SK-N-SH (cell line): ENCODE data around the gene AOAH. TPM values are rescaled to one million over a fixed set of nuclear protein-coding genes. Genes with fewer than 3 reads are reported as not detected.
A peak's percentile ranks its signal among the peaks of the same experiment; 100 is the strongest.

ENCODE experiments used
- CTCF ChIA-PET: fragments of 300-600, 350-600 bp; formaldehyde crosslinking; extraction: SDS; loops from one replicate; lab custom pipeline; 2021; lab: Yijun Ruan, JAX
- POLR2A ChIA-PET: fragments of 350-600 bp; sonication (Branson Sonifier 250); formaldehyde crosslinking; extraction: SDS; loops from one replicate; lab custom pipeline; 2020; ENCODE audit warnings: antibody characterized with exemption, inconsistent platforms; lab: Yijun Ruan, JAX
- DNase-seq: peaks from one replicate; pipeline ENCODE4 v3.0.0; 2012
- H2AFZ ChIP-seq: fragments of 200-600 bp; sonication (generic); 2 replicates; pipeline ENCODE4 v1.8.1; 2016; ENCODE audit warnings: antibody characterized with exemption, mild to moderate bottlenecking, low read depth
- H3F3A ChIP-seq: fragments of 200-600 bp; sonication (generic); replicated peaks from 2 replicates; pipeline ENCODE3; 2016; ENCODE audit warnings: antibody characterized with exemption, mild to moderate bottlenecking; ENCODE audit not compliant: insufficient read depth
- H3K27ac ChIP-seq, 2 experiments: fragments of 200-500 bp in 1 of 2; fragments of 200-600 bp in 1 of 2; sonication (Bioruptor generic) in 1 of 2; sonication (generic), shearing (Covaris generic) in 1 of 2; 2 replicates each; pipeline versions ENCODE4 v1.5.1 to v1.6.1; 2014 to 2016; ENCODE audit warnings: low read depth in 2 of 2, inconsistent platforms in 1 of 2, low read length in 1 of 2, mild to moderate bottlenecking in 1 of 2, mixed read lengths in 1 of 2
- H3K27me3 ChIP-seq: fragments of 200-600 bp; sonication (generic), shearing (Covaris generic); 2 replicates; pipeline ENCODE4 v1.6.1; 2016; ENCODE audit warnings: mixed run types; ENCODE audit not compliant: insufficient read depth
- H3K36me3 ChIP-seq, 2 experiments: fragments of 200-500 bp in 1 of 2; fragments of 200-600 bp in 1 of 2; sonication (Bioruptor generic) in 1 of 2; sonication (generic) in 1 of 2; replicated peaks in 1 of 2; 2 replicates each; pipeline versions ENCODE3 to v1.5.1; 2014 to 2016; ENCODE audit warnings: low read length in 1 of 2, mild to moderate bottlenecking in 1 of 2; ENCODE audit not compliant: insufficient read depth in 2 of 2, control insufficient read depth in 1 of 2
- H3K4me1 ChIP-seq, 2 experiments: fragments of 200-500 bp in 1 of 2; fragments of 200-600 bp in 1 of 2; sonication (Bioruptor generic) in 1 of 2; sonication (generic), shearing (Covaris generic) in 1 of 2; 2 replicates each; pipeline versions ENCODE4 v1.5.1 to v1.6.1; 2014 to 2016; ENCODE audit warnings: low read depth in 1 of 2, low read length in 1 of 2, mixed run types in 1 of 2; ENCODE audit not compliant: insufficient read depth in 2 of 2, control insufficient read depth in 1 of 2
- H3K4me2 ChIP-seq: fragments of 200-600 bp; sonication (generic), shearing (Covaris generic); 2 replicates; pipeline ENCODE4 v1.6.1; 2017; ENCODE audit warnings: mixed run types
- H3K4me3 ChIP-seq, 2 experiments: fragments of 200-500 bp in 1 of 2; fragments of 200-600 bp in 1 of 2; sonication (Bioruptor generic) in 1 of 2; sonication (generic), shearing (Covaris generic) in 1 of 2; 2 replicates each; pipeline versions ENCODE4 v1.5.1 to v1.8.1; 2014 to 2016; ENCODE audit warnings: low read depth in 2 of 2, inconsistent platforms in 1 of 2, low read length in 1 of 2, mild to moderate bottlenecking in 1 of 2, mixed read lengths in 1 of 2, moderate library complexity in 1 of 2
- H3K79me2 ChIP-seq: fragments of 200-600 bp; sonication (generic); 2 replicates; pipeline ENCODE4 v1.8.1; 2017; ENCODE audit warnings: mild to moderate bottlenecking; ENCODE audit not compliant: insufficient read depth
- H3K9ac ChIP-seq: fragments of 200-600 bp; sonication (generic); 2 replicates; pipeline ENCODE4 v1.6.1; 2017; ENCODE audit warnings: mixed run types
- H3K9me2 ChIP-seq: fragments of 200-600 bp; sonication (generic); 2 replicates; pipeline ENCODE4 v1.6.1; 2017; ENCODE audit warnings: mixed run types
- H3K9me3 ChIP-seq: fragments of 200-600 bp; sonication (generic); 2 replicates; pipeline ENCODE4 v1.6.1; 2017; ENCODE audit warnings: mixed run types, mild to moderate bottlenecking, moderate library complexity
- H4K20me1 ChIP-seq: fragments of 200-600 bp; sonication (generic); 2 replicates; pipeline ENCODE4 v1.6.1; 2017; ENCODE audit warnings: mild to moderate bottlenecking, mixed run types; ENCODE audit not compliant: insufficient read depth
- CHD2 ChIP-seq: fragments of 150-350 bp; IDR thresholded peaks from 2 replicates; pipeline ENCODE4 v1.6.1; 2018; ENCODE audit warnings: low read length; ENCODE audit not compliant: partially characterized antibody
- ELF1 ChIP-seq: IDR thresholded peaks from 2 replicates; pipeline ENCODE4 v1.4.0; 2012
- EP300 ChIP-seq, 2 experiments: IDR thresholded peaks; 2 replicates each; pipeline versions ENCODE4 v1.4.0 to v1.6.1; 2012; ENCODE audit warnings: borderline replicate concordance in 1 of 2, low read depth in 1 of 2, low read length in 1 of 2
- FOXM1 ChIP-seq: IDR thresholded peaks from 2 replicates; pipeline ENCODE4 v1.4.0; 2012; ENCODE audit warnings: low read depth, mild to moderate bottlenecking
- GABPA ChIP-seq: IDR thresholded peaks from 2 replicates; pipeline ENCODE4 v1.4.0; 2012; ENCODE audit warnings: low read depth, mild to moderate bottlenecking
- IRF3 ChIP-seq: fragments of 150-350 bp; IDR thresholded peaks from 2 replicates; pipeline ENCODE4 v1.6.1; 2016; ENCODE audit warnings: mild to moderate bottlenecking, low read depth, low read length
- JUND ChIP-seq: IDR thresholded peaks from 2 replicates; pipeline ENCODE4 v1.4.0; 2012
- MEF2A ChIP-seq: IDR thresholded peaks from 2 replicates; pipeline ENCODE4 v1.4.0; 2012; ENCODE audit warnings: low read depth, borderline replicate concordance
- NFIC ChIP-seq: IDR thresholded peaks from 2 replicates; pipeline ENCODE4 v1.4.0; 2012; ENCODE audit warnings: borderline replicate concordance
- NRF1 ChIP-seq: IDR thresholded peaks from 2 replicates; pipeline ENCODE4 v1.6.1; 2012; ENCODE audit warnings: low read depth, mild to moderate bottlenecking, low read length
- POLR2AphosphoS5 ChIP-seq: IDR thresholded peaks from 2 replicates; pipeline ENCODE4 v1.6.1; 2012; ENCODE audit warnings: low read depth, low read length
- RAD21 ChIP-seq: IDR thresholded peaks from 2 replicates; pipeline ENCODE4 v1.6.1; 2012; ENCODE audit warnings: mild to moderate bottlenecking, low read length
- RFX5 ChIP-seq: IDR thresholded peaks from 2 replicates; pipeline ENCODE4 v1.6.1; 2012; ENCODE audit warnings: mild to moderate bottlenecking, improper control_type of control experiment, low read length
- RXRA ChIP-seq: IDR thresholded peaks from 2 replicates; pipeline ENCODE4 v1.4.0; 2012; ENCODE audit warnings: low read depth, mild to moderate bottlenecking, borderline replicate concordance
- SIN3A ChIP-seq: IDR thresholded peaks from 2 replicates; pipeline ENCODE4 v1.6.1; 2012; ENCODE audit warnings: low read depth, mild to moderate bottlenecking, low read length, moderate library complexity, borderline replicate concordance
- SMC3 ChIP-seq: IDR thresholded peaks from 2 replicates; pipeline ENCODE4 v1.6.1; 2012; ENCODE audit warnings: low read depth, low read length, improper control_type of control experiment
- TAF1 ChIP-seq: IDR thresholded peaks from 2 replicates; pipeline ENCODE4 v1.6.1; 2012; ENCODE audit warnings: low read depth, mild to moderate bottlenecking, low read length, moderate library complexity, borderline replicate concordance
- YY1 ChIP-seq: IDR thresholded peaks from 2 replicates; pipeline ENCODE4 v1.4.0; 2012; ENCODE audit warnings: low read depth, mild to moderate bottlenecking
- WGBS: methylation state at CpG from one replicate; pipeline ENCODE4 v1.1.6; 2017; ENCODE audit warnings: low lambda C conversion rate; 5-methylcytosine and 5-hydroxymethylcytosine counted together
- polyA plus RNA-seq, 3 experiments: library from polyadenylated mRNA; depleted of rRNA; stranded (reverse); fragments of >200 nt; gene quantifications; 2 replicates each; pipeline ENCODE4 v1.2.3, GENCODE V29; 2012
- TF ChIP-seq, protein P1 (sequence below): fragments of 200-600 bp; sonication (generic); IDR thresholded peaks from 2 replicates; pipeline ENCODE4 v1.6.1; 2017; ENCODE audit warnings: antibody characterized with exemption, mild to moderate bottlenecking, moderate library complexity
- TF ChIP-seq, protein P2 (sequence below): IDR thresholded peaks from 2 replicates; pipeline ENCODE4 v1.4.0; 2012; ENCODE audit warnings: low read depth, borderline replicate concordance
- TF ChIP-seq, protein P3 (sequence below): IDR thresholded peaks from 2 replicates; pipeline ENCODE4 v1.4.0; 2012; ENCODE audit warnings: low read depth, borderline replicate concordance

Gene AOAH
- polyA plus RNA-seq, 1 of the 3 experiments (the other 2 are of a cell fraction) = not detected

GRCh38 chr7:36670585-36671431 lies 53.5 kb downstream of the AOAH start:
- peak; percentile 86 for TF ChIP-seq RAD21
- TF ChIP-seq RXRA = no peak
- no peak for TF ChIP-seq MEF2A
- no peak for TF ChIP-seq TAF1
- TF ChIP-seq JUND = no peak
- no peak for TF ChIP-seq NFIC
- TF ChIP-seq, protein P1, sequence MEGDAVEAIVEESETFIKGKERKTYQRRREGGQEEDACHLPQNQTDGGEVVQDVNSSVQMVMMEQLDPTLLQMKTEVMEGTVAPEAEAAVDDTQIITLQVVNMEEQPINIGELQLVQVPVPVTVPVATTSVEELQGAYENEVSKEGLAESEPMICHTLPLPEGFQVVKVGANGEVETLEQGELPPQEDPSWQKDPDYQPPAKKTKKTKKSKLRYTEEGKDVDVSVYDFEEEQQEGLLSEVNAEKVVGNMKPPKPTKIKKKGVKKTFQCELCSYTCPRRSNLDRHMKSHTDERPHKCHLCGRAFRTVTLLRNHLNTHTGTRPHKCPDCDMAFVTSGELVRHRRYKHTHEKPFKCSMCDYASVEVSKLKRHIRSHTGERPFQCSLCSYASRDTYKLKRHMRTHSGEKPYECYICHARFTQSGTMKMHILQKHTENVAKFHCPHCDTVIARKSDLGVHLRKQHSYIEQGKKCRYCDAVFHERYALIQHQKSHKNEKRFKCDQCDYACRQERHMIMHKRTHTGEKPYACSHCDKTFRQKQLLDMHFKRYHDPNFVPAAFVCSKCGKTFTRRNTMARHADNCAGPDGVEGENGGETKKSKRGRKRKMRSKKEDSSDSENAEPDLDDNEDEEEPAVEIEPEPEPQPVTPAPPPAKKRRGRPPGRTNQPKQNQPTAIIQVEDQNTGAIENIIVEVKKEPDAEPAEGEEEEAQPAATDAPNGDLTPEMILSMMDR = peak; percentile 99
- TF ChIP-seq ELF1 = no peak
- TF ChIP-seq YY1 = no peak
- TF ChIP-seq POLR2AphosphoS5 = no peak
- TF ChIP-seq GABPA = no peak
- peak; percentile 92 for TF ChIP-seq SMC3
- no peak for TF ChIP-seq FOXM1
- TF ChIP-seq RFX5 = no peak
- TF ChIP-seq SIN3A = no peak
- TF ChIP-seq, protein P2, sequence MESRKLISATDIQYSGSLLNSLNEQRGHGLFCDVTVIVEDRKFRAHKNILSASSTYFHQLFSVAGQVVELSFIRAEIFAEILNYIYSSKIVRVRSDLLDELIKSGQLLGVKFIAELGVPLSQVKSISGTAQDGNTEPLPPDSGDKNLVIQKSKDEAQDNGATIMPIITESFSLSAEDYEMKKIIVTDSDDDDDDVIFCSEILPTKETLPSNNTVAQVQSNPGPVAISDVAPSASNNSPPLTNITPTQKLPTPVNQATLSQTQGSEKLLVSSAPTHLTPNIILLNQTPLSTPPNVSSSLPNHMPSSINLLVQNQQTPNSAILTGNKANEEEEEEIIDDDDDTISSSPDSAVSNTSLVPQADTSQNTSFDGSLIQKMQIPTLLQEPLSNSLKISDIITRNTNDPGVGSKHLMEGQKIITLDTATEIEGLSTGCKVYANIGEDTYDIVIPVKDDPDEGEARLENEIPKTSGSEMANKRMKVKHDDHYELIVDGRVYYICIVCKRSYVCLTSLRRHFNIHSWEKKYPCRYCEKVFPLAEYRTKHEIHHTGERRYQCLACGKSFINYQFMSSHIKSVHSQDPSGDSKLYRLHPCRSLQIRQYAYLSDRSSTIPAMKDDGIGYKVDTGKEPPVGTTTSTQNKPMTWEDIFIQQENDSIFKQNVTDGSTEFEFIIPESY = no peak
- no peak for TF ChIP-seq IRF3
- TF ChIP-seq CHD2 = no peak
- TF ChIP-seq NRF1 = 0 out of 2 replicates have a peak, but pooled peaks have one; percentile 3
- TF ChIP-seq, protein P3, sequence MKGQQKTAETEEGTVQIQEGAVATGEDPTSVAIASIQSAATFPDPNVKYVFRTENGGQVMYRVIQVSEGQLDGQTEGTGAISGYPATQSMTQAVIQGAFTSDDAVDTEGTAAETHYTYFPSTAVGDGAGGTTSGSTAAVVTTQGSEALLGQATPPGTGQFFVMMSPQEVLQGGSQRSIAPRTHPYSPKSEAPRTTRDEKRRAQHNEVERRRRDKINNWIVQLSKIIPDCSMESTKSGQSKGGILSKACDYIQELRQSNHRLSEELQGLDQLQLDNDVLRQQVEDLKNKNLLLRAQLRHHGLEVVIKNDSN = no peak
- no peak for TF ChIP-seq EP300 (IDR thresholded peaks at IDR 0.05; ENCODE audit: borderline replicate concordance in 1 of 2, low read depth in 1 of 2, low read length in 1 of 2)
- no peak overlapping the region for H3K4me2 ChIP-seq
- CTCF ChIA-PET = interaction anchor here (0.6 to 6.4 kb wide), 44 partner anchors 9 to 530 kb away, joined by 3 to 58 read pairs (median 4); no protein-coding TSS in a partner anchor
- no peaks in the 10 kb centered on the region for H3K79me2 ChIP-seq
- H3K9me2 ChIP-seq = no peaks in the 10 kb centered on the region
- no peaks in the 10 kb centered on the region for H3K36me3 ChIP-seq
- no peak overlapping the region; a peak in 1 of 4 replicates for H3K4me3 ChIP-seq
- WGBS = 80% methylated on average over 17 of the region's 17 CpGs
- DNase-seq = peak; percentile 70
- H3K9ac ChIP-seq = no peak overlapping the region
- POLR2A ChIA-PET = no interaction called here
- no peaks in the 10 kb centered on the region; a peak in 1 of 4 replicates for H3K4me1 ChIP-seq
- no peak overlapping the region for H3K27ac ChIP-seq
- H3K9me3 ChIP-seq = no peaks in the 10 kb centered on the region
- H2AFZ ChIP-seq = no peak overlapping the region
- H3K27me3 ChIP-seq = no peaks in the 10 kb centered on the region; the same call in 1 of the 2 replicates
- no peaks in the 10 kb centered on the region for H4K20me1 ChIP-seq
- no peaks in the 10 kb centered on the region for H3F3A ChIP-seq
